Measurements from ENCODE around the gene SYNDIG1L. TPM values are rescaled to one million over a fixed set of nuclear protein-coding genes. Genes with fewer than 3 reads are reported as not detected.

The SYNDIG1L gene
- total RNA-seq, 1 donor: not detected

GRCh38 chr14:74465335-74465734 is 39.3 kb upstream of the SYNDIG1L start:
- no peak for DNase-seq (ENCODE audit: low read depth)
- H3K4me3 ChIP-seq (ENCODE audit: low read depth, low read length): no peak overlapping the region
- no peak for TF ChIP-seq CTCF (IDR thresholded peaks at IDR 0.05; ENCODE audit: insufficient read depth, low read length)

GRCh38 chr14:74464785-74465184 is 38.8 kb upstream of the SYNDIG1L start:
- no peak overlapping the region for H3K4me3 ChIP-seq (ENCODE audit: low read depth, low read length)
- no peak for TF ChIP-seq CTCF (IDR thresholded peaks at IDR 0.05; ENCODE audit: insufficient read depth, low read length)
- no peak for DNase-seq (ENCODE audit: low read depth)

- no peak overlapping the region for H3K4me3 ChIP-seq (ENCODE audit: low read depth, low read length)
- no peak for DNase-seq (ENCODE audit: low read depth)
- TF ChIP-seq CTCF (IDR thresholded peaks at IDR 0.05; ENCODE audit: insufficient read depth, low read length): no peak
Measured at GRCh38 chr14:74463697-74464096, 37.7 kb upstream of the SYNDIG1L start.

- TF ChIP-seq CTCF (IDR thresholded peaks at IDR 0.05; ENCODE audit: insufficient read depth, low read length): no peak
- no peak overlapping the region for H3K4me3 ChIP-seq (ENCODE audit: low read depth, low read length)
- DNase-seq (ENCODE audit: low read depth): no peak
Measured at GRCh38 chr14:74462993-74463392, 37.0 kb upstream of the SYNDIG1L start.

- H3K4me3 ChIP-seq (ENCODE audit: low read depth, low read length): no peak overlapping the region
- DNase-seq (ENCODE audit: low read depth): no peak
- TF ChIP-seq CTCF (IDR thresholded peaks at IDR 0.05; ENCODE audit: insufficient read depth, low read length): no peak
Measured at GRCh38 chr14:74459976-74460375, 34.0 kb upstream of the SYNDIG1L start.

GRCh38 chr14:74459289-74459946 is 33.4 kb upstream of the SYNDIG1L start:
- peak; percentile 77 for TF ChIP-seq CTCF (IDR thresholded peaks at IDR 0.05; ENCODE audit: insufficient read depth, low read length)
- DNase-seq (ENCODE audit: low read depth): peak; percentile 56
- no peak overlapping the region for H3K4me3 ChIP-seq (ENCODE audit: low read depth, low read length)

GRCh38 chr14:74457565-74457895 is 31.5 kb upstream of the SYNDIG1L start:
- H3K4me3 ChIP-seq (ENCODE audit: low read depth, low read length): no peak overlapping the region
- no peak for TF ChIP-seq CTCF (IDR thresholded peaks at IDR 0.05; ENCODE audit: insufficient read depth, low read length)
- DNase-seq (ENCODE audit: low read depth): no peak
